GM19397 (cell line): ENCODE data around the gene CDK5RAP3.
"Not testable (repeated sequence)": the region's sequence is repeated elsewhere in the genome, so short reads cannot be mapped to it uniquely, and the experiment has no call there.

ENCODE experiments used
- ATAC-seq: cut with Tn5 transposase; IDR thresholded peaks from one replicate; pipeline ENCODE4 v1.9.1; 2021; ENCODE audit warnings: mild to moderate bottlenecking, moderate library complexity; ENCODE audit not compliant: unreplicated experiment

Gene CDK5RAP3, protein sequence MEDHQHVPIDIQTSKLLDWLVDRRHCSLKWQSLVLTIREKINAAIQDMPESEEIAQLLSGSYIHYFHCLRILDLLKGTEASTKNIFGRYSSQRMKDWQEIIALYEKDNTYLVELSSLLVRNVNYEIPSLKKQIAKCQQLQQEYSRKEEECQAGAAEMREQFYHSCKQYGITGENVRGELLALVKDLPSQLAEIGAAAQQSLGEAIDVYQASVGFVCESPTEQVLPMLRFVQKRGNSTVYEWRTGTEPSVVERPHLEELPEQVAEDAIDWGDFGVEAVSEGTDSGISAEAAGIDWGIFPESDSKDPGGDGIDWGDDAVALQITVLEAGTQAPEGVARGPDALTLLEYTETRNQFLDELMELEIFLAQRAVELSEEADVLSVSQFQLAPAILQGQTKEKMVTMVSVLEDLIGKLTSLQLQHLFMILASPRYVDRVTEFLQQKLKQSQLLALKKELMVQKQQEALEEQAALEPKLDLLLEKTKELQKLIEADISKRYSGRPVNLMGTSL

DNA sequence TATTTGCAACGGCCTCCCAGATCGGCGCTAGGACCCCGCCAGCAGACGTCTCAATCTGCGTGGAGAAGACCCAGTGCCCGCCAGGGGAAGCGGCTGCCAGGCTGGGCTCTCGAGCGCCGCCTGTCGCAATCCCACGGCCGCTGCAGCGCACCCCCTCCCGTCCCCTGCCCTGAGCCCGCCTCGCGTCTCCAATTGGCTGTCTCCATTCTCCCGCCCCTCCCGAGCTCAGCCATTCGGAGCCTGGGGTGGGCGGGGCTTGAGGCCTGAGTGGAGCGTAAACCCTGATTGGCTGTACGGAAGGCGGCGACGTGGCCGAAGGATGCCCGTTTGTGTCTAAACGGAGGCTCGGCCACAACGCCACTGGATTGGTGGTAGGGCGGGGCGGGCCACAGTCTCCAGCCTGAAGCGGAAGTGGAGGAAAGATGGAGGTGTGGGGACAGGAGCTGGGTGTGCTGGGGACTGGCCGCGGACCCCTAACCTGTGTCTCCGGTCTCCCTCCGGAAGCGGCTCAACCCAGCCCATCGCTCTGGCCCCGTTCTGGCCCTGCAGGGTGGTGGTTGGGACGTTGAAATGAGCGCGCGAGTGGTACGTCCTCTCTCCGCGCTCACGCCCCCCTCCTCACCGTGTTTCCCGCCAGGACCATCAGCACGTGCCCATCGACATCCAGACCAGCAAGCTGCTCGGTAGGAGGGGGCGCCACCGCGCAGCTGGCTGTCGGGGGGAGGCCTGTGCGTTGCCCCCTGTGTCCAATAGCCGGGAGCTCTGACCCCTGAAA lies at the start of gene CDK5RAP3:
Gene CDK5RAP3, plus strand, starts transcription at position 389 of the 775 bp plus-strand sequence. Its CDS starts 34 bp downstream, at position 423.
- ATAC-seq, result peak; percentile 94

- no peak for ATAC-seq
Observed at GRCh38 chr17:47924785-47925677, 45.9 kb upstream of the CDK5RAP3 start.

DNA sequence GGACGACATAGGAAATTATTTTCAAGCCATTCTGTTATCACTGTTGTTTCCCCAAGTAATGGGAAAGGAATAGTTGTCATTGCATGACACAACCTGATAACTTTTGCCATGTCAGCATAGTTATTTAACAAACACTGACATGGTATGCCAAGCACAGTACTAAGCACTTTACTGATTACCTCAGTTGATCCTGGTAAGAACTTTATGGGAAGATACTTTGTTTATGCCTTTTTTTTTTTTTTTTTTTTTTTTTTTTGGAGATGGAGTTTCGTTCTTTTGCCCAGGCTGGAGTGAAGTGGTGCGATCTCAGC lies 45.3 kb upstream of the CDK5RAP3 start:
- ATAC-seq, result no peak

DNA sequence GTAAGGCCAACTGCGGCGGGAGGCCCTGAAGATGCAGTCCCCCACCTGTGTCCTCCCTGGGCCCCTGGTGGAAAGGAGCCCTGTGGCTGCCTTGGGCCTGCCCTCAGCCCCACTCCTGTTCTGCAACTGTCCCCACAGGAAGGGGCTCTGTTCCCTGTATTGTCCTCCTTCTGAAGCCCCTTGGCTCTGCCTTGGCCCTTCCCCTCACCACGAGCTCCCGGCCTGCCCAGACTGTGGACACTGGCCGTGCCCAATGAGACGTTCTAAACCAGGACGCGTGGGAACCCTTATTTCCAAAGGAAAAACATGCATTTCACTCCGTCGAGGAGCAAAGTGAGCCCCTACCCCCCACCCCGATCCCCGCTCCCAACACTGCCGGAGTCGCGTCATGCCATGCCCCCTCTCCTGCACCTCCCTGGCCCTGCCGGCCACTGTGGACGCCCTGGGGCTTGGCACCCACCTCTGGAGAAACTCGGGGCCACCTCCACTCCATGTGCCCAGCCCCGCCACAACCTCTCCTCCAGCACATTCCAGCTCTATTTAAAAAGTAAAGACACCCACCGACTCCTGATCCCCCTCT lies 43.0 kb upstream of the CDK5RAP3 start:
- no peak for ATAC-seq

GRCh38 chr17:47928415-47928814 lies 42.5 kb upstream of the CDK5RAP3 start:
- no peak for ATAC-seq

- ATAC-seq, result no peak
Observed at GRCh38 chr17:47929218-47930000, 41.5 kb upstream of the CDK5RAP3 start.

GRCh38 chr17:47931848-47932247 lies 39.1 kb upstream of the CDK5RAP3 start:
- no peak for ATAC-seq

GRCh38 chr17:47934856-47935255 lies 36.1 kb upstream of the CDK5RAP3 start:
- ATAC-seq, result no peak

DNA sequence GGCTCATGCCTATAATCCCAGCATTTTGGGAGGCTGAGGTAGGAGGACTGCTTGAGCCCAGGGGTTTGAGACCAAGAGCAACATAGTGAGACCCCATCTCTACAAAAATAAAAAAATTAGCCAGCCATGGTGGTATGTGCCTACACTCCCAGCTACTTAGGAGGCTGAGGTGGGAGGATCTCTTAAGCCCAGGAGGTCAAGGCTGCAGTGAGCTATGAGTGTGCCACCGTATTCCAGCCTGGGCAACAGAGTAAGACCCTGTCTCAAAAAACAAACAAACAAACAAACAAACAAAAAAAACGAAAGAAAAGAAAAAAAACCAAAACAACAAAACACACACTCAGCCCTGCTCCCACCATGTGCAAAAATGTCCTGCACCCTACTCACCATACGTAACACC lies 35.4 kb upstream of the CDK5RAP3 start:
- ATAC-seq, result not testable (repeated sequence)

- ATAC-seq, result no peak
Observed at GRCh38 chr17:47935961-47936360, 35.0 kb upstream of the CDK5RAP3 start.

- no peak for ATAC-seq
Observed at GRCh38 chr17:47937941-47938340, 33.0 kb upstream of the CDK5RAP3 start.

- peak; percentile 91 for ATAC-seq
Observed at GRCh38 chr17:47941246-47942095, 29.4 kb upstream of the CDK5RAP3 start, which contains the start of gene PNPO. Gene PNPO, plus strand, starts transcription at chr17:47941571. Its CDS starts 105 bp downstream, at chr17:47941676.

- ATAC-seq, result no peak
Observed at GRCh38 chr17:47942096-47942510, 28.8 kb upstream of the CDK5RAP3 start.

DNA sequence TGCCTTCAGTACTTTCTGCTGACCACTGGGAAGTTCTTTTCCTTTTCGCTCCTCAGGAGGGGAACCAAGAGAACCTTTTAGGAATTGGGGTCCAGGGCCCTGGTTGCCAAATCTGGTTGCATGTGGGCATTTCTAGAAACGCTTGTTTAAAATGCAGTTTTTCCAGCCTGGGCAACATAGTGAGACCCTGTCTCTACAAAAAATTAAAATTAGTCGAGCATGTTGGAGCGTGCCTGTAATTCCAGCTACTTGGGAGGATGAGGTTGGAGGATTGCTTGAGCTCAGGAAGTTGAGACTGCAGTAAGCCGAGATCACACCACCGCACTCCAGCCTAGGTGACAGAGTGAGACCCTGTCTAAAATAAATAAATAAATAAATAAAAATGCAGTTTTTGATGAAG lies 28.3 kb upstream of the CDK5RAP3 start:
- no peak for ATAC-seq

- ATAC-seq, result no peak
Observed at GRCh38 chr17:47945080-47945479, 25.8 kb upstream of the CDK5RAP3 start.

DNA sequence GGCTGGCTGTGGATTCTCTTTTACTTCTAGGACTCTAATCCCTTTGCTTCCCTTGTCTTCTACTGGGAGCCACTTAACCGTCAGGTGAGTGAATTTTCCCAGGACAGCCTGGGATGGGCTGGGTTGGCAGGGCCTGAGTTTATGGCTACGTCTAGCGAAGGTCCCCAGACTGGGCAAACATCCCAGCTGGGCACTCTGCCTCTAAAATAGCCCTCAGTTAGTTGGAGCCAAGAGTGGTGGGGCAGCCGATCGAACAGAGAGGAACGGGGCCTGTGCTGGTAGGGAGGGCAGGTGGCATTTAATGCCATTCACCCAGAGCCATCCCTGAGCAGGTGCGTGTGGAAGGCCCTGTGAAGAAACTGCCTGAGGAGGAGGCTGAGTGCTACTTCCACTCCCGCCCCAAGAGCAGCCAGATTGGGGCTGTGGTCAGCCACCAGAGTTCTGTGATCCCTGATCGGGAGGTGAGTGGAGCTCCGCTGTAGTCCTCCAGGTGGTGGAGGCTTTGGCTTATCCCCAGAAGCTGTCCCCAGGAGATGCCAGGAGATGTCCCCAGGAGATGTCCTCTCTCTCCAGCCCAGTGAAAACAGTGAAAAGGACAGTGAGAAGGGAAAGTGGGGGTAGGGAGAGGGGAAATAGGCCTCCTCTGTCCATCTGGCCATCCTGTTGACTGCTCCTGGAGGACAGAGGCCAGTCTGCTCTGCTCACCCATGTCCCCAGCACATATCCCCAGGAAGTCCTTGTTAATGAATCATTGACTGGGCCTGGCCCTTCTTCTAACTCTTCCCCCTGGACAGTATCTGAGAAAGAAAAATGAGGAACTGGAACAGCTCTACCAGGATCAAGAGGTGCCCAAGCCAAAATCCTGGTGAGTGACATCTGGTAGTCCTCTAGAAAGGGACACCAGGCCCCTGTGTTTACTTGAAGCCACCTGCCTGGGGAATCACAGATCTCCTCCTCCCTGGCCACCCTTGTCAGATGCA lies 25.1 kb upstream of the CDK5RAP3 start:
- ATAC-seq, result no peak

DNA sequence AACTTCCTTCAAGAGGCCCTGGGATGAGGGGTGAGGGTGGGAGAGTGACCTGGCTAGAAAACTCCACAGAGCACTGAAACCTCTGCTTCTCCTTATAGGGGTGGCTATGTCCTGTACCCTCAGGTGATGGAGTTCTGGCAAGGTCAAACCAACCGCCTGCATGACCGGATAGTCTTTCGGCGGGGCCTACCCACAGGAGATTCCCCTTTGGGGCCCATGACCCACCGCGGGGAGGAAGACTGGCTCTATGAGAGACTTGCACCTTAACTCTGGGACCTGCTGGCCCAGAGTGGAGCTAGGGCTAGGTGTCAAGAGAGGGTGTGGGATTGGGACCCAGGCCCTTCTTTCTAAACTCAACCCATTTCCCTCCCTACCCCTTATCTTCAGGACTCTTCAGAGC lies 24.4 kb upstream of the CDK5RAP3 start:
- no peak for ATAC-seq
